Measurements from ENCODE around the gene FGF19. TPM values are rescaled to one million over a fixed set of nuclear protein-coding genes. Genes with fewer than 3 reads are reported as not detected.
A peak's percentile ranks its signal among the peaks of the same experiment; 100 is the strongest.

FGF19 gene
- total RNA-seq, 2 experiments from 2014 or later: 0.09 TPM; not detected in 1

- Mint-ChIP-seq H3K9me3 (ENCODE audit: low read depth) (peaks cover 3% of the 10 kb centered on the region), H3K4me1 (peaks cover 10% of the 10 kb centered on the region), H3K4me3 (no peak overlapping the region), H3K36me3 (ENCODE audit: low read depth) (no peaks in the 10 kb centered on the region), H3K27ac (no peak overlapping the region), H3K27me3 (peaks cover 21% of the 10 kb centered on the region)
- no peak for ATAC-seq
- DNase-seq: no peak
- CTCF ChIA-PET: no interaction called here
- POLR2A ChIA-PET: no interaction called here
- intact Hi-C loops (cut with DNase I, micrococcal nuclease): no loop called here
Measured at GRCh38 chr11:69716099-69716498, 12.3 kb upstream of the FGF19 start.

GRCh38 chr11:69715446-69715845, 11.6 kb upstream of the FGF19 start:
- H3K27ac Mint-ChIP-seq: no peak overlapping the region
- intact Hi-C loops (cut with DNase I, micrococcal nuclease): no loop called here
- POLR2A ChIA-PET: no interaction called here
- H3K4me1 Mint-ChIP-seq: peaks cover 10% of the 10 kb centered on the region
- peaks cover 5% of the 10 kb centered on the region for H3K9me3 Mint-ChIP-seq (ENCODE audit: low read depth)
- no peak overlapping the region for H3K4me3 Mint-ChIP-seq
- DNase-seq: no peak
- no peak for ATAC-seq
- no peaks in the 10 kb centered on the region for H3K36me3 Mint-ChIP-seq (ENCODE audit: low read depth)
- CTCF ChIA-PET: interaction anchor here (0.6 kb wide), 1 partner anchor 174 kb away, joined by 3 read pairs; no protein-coding TSS in a partner anchor
- peaks cover 17% of the 10 kb centered on the region for H3K27me3 Mint-ChIP-seq

DNA sequence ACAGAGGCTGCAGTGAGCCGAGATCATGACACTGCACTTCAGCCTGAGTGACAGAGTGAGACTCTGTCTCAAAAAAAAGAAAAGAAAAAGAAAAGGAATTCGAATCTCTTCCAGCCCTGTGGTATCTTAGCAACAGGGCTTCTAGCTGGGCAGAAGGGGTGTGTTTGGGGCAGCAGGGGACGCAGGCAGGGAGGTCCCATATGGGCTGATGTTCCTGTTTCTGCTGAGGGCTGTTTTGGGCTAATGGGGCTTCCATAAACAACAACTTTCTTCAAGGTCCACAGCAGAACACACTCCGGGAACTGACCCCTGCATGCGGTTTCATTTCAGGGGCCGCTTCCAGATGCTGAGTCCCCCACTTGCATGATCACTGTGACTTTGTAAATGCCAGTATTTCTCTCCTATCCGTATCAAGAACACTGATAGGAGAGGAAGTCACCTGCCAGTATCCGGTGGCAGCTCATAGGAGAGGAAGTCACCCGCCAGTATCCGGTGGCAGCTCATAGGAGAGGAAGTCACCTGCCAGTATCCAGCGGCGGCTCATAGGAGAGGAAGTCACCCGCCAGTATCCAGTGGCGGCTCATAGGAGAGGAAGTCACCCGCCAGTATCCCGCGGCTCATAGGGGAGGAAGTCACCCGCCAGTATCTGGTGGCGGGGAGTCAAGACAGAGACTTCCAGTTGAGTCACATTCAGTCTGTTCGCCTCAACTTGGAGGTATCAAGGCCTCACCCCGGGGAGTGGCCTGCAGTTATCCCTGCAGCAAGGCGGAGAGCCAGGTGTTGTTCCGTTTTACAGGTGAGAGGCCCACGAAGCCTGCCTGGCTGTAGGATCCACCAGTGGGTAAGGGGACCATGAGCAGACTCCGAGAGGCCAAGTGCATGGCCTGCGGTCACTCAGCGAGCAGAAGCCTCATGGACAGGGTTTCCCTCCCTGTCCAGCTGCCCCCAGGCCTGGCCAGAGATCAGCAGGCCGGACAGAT, 8.3 kb upstream of the FGF19 start:
- Mint-ChIP-seq H3K36me3 (ENCODE audit: low read depth) (no peaks in the 10 kb centered on the region), H3K4me3 (no peak overlapping the region), H3K27me3 (peaks cover 8% of the 10 kb centered on the region), H3K9me3 (ENCODE audit: low read depth) (peaks cover 5% of the 10 kb centered on the region), H3K4me1 (peaks cover 10% of the 10 kb centered on the region), H3K27ac (no peak overlapping the region)
- intact Hi-C loops (cut with DNase I, micrococcal nuclease): no loop called here
- POLR2A ChIA-PET: no interaction called here
- ATAC-seq (peak; percentile 66), DNase-seq (peak; percentile 47)
- CTCF ChIA-PET: interaction anchor here (0.7 to 0.9 kb wide), 2 partner anchors 10 to 360 kb away, joined by 3 read pairs; no protein-coding TSS in a partner anchor

DNA sequence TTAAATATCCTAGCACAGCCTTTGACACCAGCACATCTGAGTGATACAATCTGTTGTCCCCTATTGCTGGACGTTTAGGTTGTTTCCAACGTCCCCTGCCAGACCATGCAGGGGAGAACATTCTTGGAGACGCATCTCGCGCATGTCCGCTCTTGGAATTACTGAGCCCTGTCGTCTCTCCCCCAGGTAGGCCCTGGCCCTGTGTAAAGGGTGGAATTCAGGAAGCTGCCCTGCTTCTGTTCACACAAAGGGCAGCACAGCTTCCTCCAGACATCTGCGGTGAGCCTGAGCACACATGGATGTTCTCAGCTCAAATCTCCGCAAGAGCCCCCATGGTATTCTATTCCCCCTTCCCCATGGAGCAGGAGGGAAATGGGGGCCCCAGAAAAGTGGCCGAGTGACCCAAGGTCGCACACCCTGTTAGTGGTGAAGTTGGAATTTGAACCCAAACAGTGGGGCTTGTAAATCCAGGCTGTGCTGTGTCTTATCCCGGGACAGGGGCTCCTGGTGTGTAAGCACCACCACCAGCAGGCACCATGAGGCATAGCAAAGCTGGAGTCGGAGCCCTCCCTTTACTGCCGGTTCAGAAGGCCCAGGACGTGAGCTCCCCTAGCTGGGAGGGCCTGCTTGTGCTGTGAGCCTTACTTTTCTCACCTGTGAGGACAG, 5.0 kb upstream of the FGF19 start:
- CTCF ChIA-PET: interaction anchor here (0.6 to 1.2 kb wide), 4 partner anchors 39 to 1563 kb away, joined by 3 to 4 read pairs (median 3); no protein-coding TSS in a partner anchor
- Mint-ChIP-seq H3K4me1 (peaks cover 12% of the 10 kb centered on the region), H3K27me3 (peaks cover 22% of the 10 kb centered on the region), H3K36me3 (ENCODE audit: low read depth) (no peaks in the 10 kb centered on the region), H3K4me3 (no peak overlapping the region), H3K9me3 (ENCODE audit: low read depth) (peaks cover 5% of the 10 kb centered on the region), H3K27ac (no peak overlapping the region)
- DNase-seq: no peak
- intact Hi-C loops (cut with DNase I, micrococcal nuclease): loop anchor here in 1 of 2 experiments (10.0 kb wide), 1 partner anchor 96 kb away; no protein-coding TSS in a partner anchor
- POLR2A ChIA-PET: no interaction called here
- no peak for ATAC-seq

DNA sequence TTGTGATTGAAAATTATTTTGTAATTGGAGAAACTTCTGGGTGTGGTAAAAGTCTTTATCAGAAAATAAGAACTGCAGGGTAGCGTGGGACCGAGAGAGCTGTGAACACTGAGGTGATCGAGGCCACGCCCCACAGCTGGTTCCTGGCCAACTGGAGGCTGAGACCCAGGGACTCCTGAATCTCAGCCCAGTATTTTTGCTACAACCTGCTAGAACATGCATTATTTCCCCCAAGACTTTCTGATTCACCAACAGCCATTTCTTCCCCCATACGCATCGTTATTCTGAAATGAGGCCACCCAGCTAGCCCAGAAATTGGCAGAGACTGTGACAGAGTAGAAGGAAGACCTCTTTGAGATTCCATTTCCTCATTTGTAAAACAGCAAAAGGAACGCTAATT, 3.4 kb upstream of the FGF19 start:
- POLR2A ChIA-PET: no interaction called here
- CTCF ChIA-PET: interaction anchor here (1.2 kb wide), 1 partner anchor 23 kb away, joined by 3 read pairs; no protein-coding TSS in a partner anchor
- ATAC-seq: no peak
- H3K27me3 Mint-ChIP-seq: peaks cover 26% of the 10 kb centered on the region
- H3K4me1 Mint-ChIP-seq: peaks cover 11% of the 10 kb centered on the region
- no peak for DNase-seq
- intact Hi-C loops (cut with DNase I, micrococcal nuclease): loop anchor here in 1 of 2 experiments (10.0 kb wide), 1 partner anchor 98 kb away; no protein-coding TSS in a partner anchor
- H3K4me3 Mint-ChIP-seq: no peak overlapping the region
- H3K36me3 Mint-ChIP-seq (ENCODE audit: low read depth): no peaks in the 10 kb centered on the region
- H3K27ac Mint-ChIP-seq: no peak overlapping the region
- peaks cover 3% of the 10 kb centered on the region for H3K9me3 Mint-ChIP-seq (ENCODE audit: low read depth)

DNA sequence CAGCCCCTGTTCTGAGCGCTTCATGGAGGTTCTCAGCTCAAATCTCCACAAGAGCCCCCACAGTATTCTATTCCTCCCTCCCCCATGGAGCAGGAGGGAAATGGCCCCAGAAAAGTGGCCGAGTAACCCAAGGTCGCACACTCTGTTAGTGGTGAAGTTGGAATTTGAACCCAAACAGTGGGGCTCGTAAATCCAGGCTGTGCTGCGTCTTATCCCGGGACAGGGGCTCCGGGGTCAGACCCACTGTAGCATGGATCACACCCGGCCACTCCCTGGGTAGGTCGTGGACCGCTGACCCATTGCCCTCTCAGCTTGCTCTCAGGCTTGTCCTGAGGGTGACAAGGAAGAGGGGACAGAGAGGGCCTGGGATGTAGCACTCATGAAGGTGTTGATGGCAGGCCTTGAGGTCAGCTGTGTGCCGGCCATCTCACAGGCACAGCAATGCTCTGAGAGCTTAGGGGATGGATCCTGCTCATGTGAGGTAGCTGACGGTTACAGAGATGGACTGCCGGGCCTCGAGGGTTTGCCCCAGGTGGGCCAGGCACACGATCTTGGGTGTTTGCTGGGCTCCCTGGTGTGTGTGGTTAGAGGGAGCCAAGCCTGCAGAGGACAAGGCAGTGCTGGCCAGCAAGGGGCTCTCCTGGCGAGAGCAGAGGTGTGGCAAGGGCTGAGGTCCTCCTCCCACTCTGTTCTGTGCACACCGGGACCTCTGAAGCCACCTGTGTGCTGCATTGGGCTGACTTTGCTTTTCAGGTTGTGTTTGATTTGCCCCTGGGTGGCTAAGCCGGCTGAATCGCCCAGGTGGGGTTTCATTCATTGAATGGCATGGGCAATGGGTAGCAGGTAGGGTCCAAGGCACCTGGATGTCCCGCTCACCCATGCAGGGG, 2.3 kb upstream of the FGF19 start:
- intact Hi-C loops (cut with DNase I, micrococcal nuclease): loop anchor here in 1 of 2 experiments (10.0 kb wide), 1 partner anchor 99 kb away; no protein-coding TSS in a partner anchor
- CTCF ChIA-PET: interaction anchor here (0.6 kb wide), 2 partner anchors 13 to 515 kb away, joined by 3 read pairs; no protein-coding TSS in a partner anchor

GRCh38 chr11:69705351-69705811, 1.6 kb upstream of the FGF19 start:
- intact Hi-C loops (cut with DNase I, micrococcal nuclease): loop anchor here in 1 of 2 experiments (10.0 kb wide), 1 partner anchor 99 kb away; no protein-coding TSS in a partner anchor
- no peak overlapping the region for H3K27ac Mint-ChIP-seq
- POLR2A ChIA-PET: no interaction called here
- H3K36me3 Mint-ChIP-seq (ENCODE audit: low read depth): no peaks in the 10 kb centered on the region
- CTCF ChIA-PET: no interaction called here
- peaks cover 4% of the 10 kb centered on the region for H3K4me1 Mint-ChIP-seq
- H3K27me3 Mint-ChIP-seq: peaks cover 30% of the 10 kb centered on the region
- H3K4me3 Mint-ChIP-seq: no peak overlapping the region
- no peak for DNase-seq
- no peak for ATAC-seq
- H3K9me3 Mint-ChIP-seq (ENCODE audit: low read depth): no peaks in the 10 kb centered on the region

More for the DNA sequence above, 2.3 kb upstream of the FGF19 start:
- H3K4me1 Mint-ChIP-seq: peaks cover 4% of the 10 kb centered on the region
- H3K4me3 Mint-ChIP-seq: no peak overlapping the region
- no peak overlapping the region for H3K27ac Mint-ChIP-seq
- peaks cover 2% of the 10 kb centered on the region for H3K9me3 Mint-ChIP-seq (ENCODE audit: low read depth)
- H3K36me3 Mint-ChIP-seq (ENCODE audit: low read depth): no peaks in the 10 kb centered on the region
- DNase-seq (no peak), ATAC-seq (no peak)
- POLR2A ChIA-PET: no interaction called here
- H3K27me3 Mint-ChIP-seq: peaks cover 27% of the 10 kb centered on the region

- H3K4me1 Mint-ChIP-seq: peaks cover 4% of the 10 kb centered on the region
- H3K27me3 Mint-ChIP-seq: peaks cover 32% of the 10 kb centered on the region
- intact Hi-C loops (cut with DNase I, micrococcal nuclease): loop anchor here (1.0 to 10.0 kb wide), 5 partner anchors 67 to 184 kb away; partner anchors contain the start of gene FGF3 (in 1 of the 2)
- H3K36me3 Mint-ChIP-seq (ENCODE audit: low read depth): no peaks in the 10 kb centered on the region
- no peak overlapping the region for H3K27ac Mint-ChIP-seq
- POLR2A ChIA-PET: no interaction called here
- CTCF ChIA-PET: interaction anchor here (0.6 kb wide), 2 partner anchors 16 to 133 kb away, joined by 3 to 5 read pairs; no protein-coding TSS in a partner anchor
- H3K4me3 Mint-ChIP-seq: no peak overlapping the region
- DNase-seq (peak; percentile 51), ATAC-seq (peak; percentile 63)
- H3K9me3 Mint-ChIP-seq (ENCODE audit: low read depth): no peaks in the 10 kb centered on the region
Measured at GRCh38 chr11:69704508-69705253, 859 bp upstream of the FGF19 start.

GRCh38 chr11:69703453-69703767, 412 bp downstream of the FGF19 start:
- Mint-ChIP-seq H3K4me1 (peaks cover 4% of the 10 kb centered on the region), H3K9me3 (ENCODE audit: low read depth) (no peaks in the 10 kb centered on the region), H3K4me3 (no peak overlapping the region), H3K36me3 (ENCODE audit: low read depth) (no peaks in the 10 kb centered on the region), H3K27ac (no peak overlapping the region), H3K27me3 (peaks cover 39% of the 10 kb centered on the region)
- intact Hi-C loops (cut with DNase I, micrococcal nuclease): loop anchor here (5.0 to 10.0 kb wide), 4 partner anchors 66 to 184 kb away; partner anchors contain the start of gene FGF3 (in 1 of the 2)
- ATAC-seq: no peak
- POLR2A ChIA-PET: no interaction called here
- DNase-seq: no peak
- CTCF ChIA-PET: no interaction called here

DNA sequence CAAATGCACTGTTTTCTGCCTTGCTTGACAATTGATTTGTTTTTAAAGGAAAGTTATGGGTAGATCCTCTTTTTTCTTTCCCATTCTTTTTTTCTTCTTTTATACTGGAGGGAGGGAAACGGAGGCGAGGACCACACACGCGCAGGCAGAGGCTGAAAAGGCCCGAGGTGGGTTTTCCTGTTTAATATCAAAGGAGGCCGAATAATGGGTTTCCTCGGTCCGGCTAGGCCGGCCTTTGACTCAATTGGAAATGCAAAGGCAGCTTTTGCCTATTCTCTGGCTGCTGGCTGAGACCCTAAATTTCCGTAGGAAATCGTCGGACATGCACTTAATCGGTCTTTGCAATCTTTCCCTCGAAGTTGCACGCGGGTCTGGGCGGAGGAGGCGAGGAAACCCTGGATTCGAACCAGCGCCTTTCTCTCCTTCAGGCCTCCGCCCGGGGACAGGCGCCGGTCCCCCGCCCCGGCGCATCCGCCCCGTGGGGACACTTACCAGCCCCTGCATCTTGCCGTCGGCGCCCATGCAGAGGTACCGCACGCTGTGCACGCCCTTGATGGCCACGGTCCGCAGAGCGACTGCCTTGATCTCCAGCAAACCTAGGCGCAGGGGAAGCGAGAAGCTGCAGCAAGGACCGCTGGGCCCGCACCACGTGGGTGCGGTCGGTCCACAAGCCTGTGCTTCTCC, 911 bp downstream of the FGF19 start:
- peaks cover 4% of the 10 kb centered on the region for H3K4me1 Mint-ChIP-seq
- DNase-seq: no peak
- no peaks in the 10 kb centered on the region for H3K9me3 Mint-ChIP-seq (ENCODE audit: low read depth)
- no peak overlapping the region for H3K4me3 Mint-ChIP-seq
- no peaks in the 10 kb centered on the region for H3K36me3 Mint-ChIP-seq (ENCODE audit: low read depth)
- no peak for ATAC-seq
- no peak overlapping the region for H3K27ac Mint-ChIP-seq
- intact Hi-C loops (cut with DNase I, micrococcal nuclease): loop anchor here (5.0 to 10.0 kb wide), 4 partner anchors 66 to 184 kb away; partner anchors contain the start of gene FGF3 (in 1 of the 2)
- ChIA-PET POLR2A (no interaction called here), CTCF (no interaction called here)
- peaks cover 41% of the 10 kb centered on the region for H3K27me3 Mint-ChIP-seq

Data from activated CD4-positive, alpha-beta T cell treated with anti-CD3 and anti-CD28 coated beads for 36 hours (primary cell).